Activated CD4-positive, alpha-beta T cell treated with anti-CD3 and anti-CD28 coated beads, Interleukin-2, amount 10 ng/mL, durations not matched to agents 7 days and 5 days (primary cell): ENCODE data around the gene KCNH2. TPM values are rescaled to one million over a fixed set of nuclear protein-coding genes. Genes with fewer than 3 reads are reported as not detected.

Experiments used
- CTCF ChIA-PET: fragments of 350-600 bp; sonication (Branson Sonifier 250); formaldehyde crosslinking; loops from one replicate; lab custom pipeline; 2021; ENCODE audit warnings: antibody characterized with exemption; lab: Charles Lee
- POLR2A ChIA-PET: fragments of 350-600 bp; sonication (Branson Sonifier 250); formaldehyde crosslinking; loops from one replicate; lab custom pipeline; 2021; ENCODE audit warnings: antibody characterized with exemption; lab: Charles Lee
- DNase-seq: peaks from one replicate; pipeline ENCODE4 v3.0.0-alpha.2; 2020
- H3K27ac Mint-ChIP-seq: one replicate; pipeline ENCODE4 v1.8.0; 2021; ENCODE audit warnings: mild to moderate bottlenecking, moderate library complexity, mixed read lengths
- H3K27me3 Mint-ChIP-seq: one replicate; pipeline ENCODE4 v1.8.0; 2021; ENCODE audit warnings: mixed read lengths
- H3K36me3 Mint-ChIP-seq: one replicate; pipeline ENCODE4 v1.8.0; 2021; ENCODE audit warnings: low read depth, mixed read lengths
- H3K4me1 Mint-ChIP-seq: one replicate; pipeline ENCODE4 v1.8.0; 2021; ENCODE audit warnings: mixed read lengths
- H3K4me3 Mint-ChIP-seq: one replicate; pipeline ENCODE4 v1.8.0; 2021; ENCODE audit warnings: mild to moderate bottlenecking, moderate library complexity, mixed read lengths
- H3K9me3 Mint-ChIP-seq: one replicate; pipeline ENCODE4 v1.8.0; 2021; ENCODE audit warnings: mixed read lengths
- total RNA-seq, 2 experiments: library from RNA; stranded (reverse); gene quantifications; one replicate each; pipeline ENCODE4 v1.2.3, GENCODE V29; 2021

KCNH2 gene
- total RNA-seq, 2 experiments from 2014 or later: 0.27 to 0.30 TPM

GRCh38 chr7:150968056-150968733 lies 9.9 kb downstream of the KCNH2 start:
- no peak overlapping the region for H3K27ac Mint-ChIP-seq
- H3K4me1 Mint-ChIP-seq: peaks cover 9% of the 10 kb centered on the region
- peaks cover 8% of the 10 kb centered on the region for H3K27me3 Mint-ChIP-seq
- POLR2A ChIA-PET: no interaction called here
- no peak for DNase-seq
- CTCF ChIA-PET: interaction anchor here (1.4 kb wide), 1 partner anchor 42 kb away, joined by 3 read pairs; no protein-coding TSS in a partner anchor
- no peak overlapping the region for H3K4me3 Mint-ChIP-seq
- H3K36me3 Mint-ChIP-seq: no peaks in the 10 kb centered on the region
- no peaks in the 10 kb centered on the region for H3K9me3 Mint-ChIP-seq

- ChIA-PET CTCF (no interaction called here), POLR2A (no interaction called here)
- Mint-ChIP-seq H3K27ac (no peak overlapping the region), H3K9me3 (no peaks in the 10 kb centered on the region), H3K36me3 (no peaks in the 10 kb centered on the region), H3K27me3 (peaks cover 8% of the 10 kb centered on the region), H3K4me3 (no peak overlapping the region), H3K4me1 (peaks cover 6% of the 10 kb centered on the region)
- no peak for DNase-seq
Observed at GRCh38 chr7:150967349-150967748, 10.8 kb downstream of the KCNH2 start.

- Mint-ChIP-seq H3K4me1 (peaks cover 7% of the 10 kb centered on the region), H3K36me3 (no peaks in the 10 kb centered on the region), H3K4me3 (no peak overlapping the region), H3K27ac (no peak overlapping the region), H3K9me3 (no peaks in the 10 kb centered on the region), H3K27me3 (peaks cover 8% of the 10 kb centered on the region)
- DNase-seq: no peak
- ChIA-PET CTCF (interaction anchor here (0.8 to 1.5 kb wide), 2 partner anchors 28 to 31 kb away, joined by 3 read pairs; no protein-coding TSS in a partner anchor), POLR2A (no interaction called here)
Observed at GRCh38 chr7:150966002-150966401, 12.1 kb downstream of the KCNH2 start.

- POLR2A ChIA-PET: no interaction called here
Observed at GRCh38 chr7:150965273-150965830, 12.8 kb downstream of the KCNH2 start.

GRCh38 chr7:150964593-150965111 lies 13.5 kb downstream of the KCNH2 start:
- CTCF ChIA-PET: interaction anchor here (1.5 kb wide), 1 partner anchor 27 kb away, joined by 3 read pairs; no protein-coding TSS in a partner anchor
- no peaks in the 10 kb centered on the region for H3K9me3 Mint-ChIP-seq
- DNase-seq: no peak
- H3K4me1 Mint-ChIP-seq: peaks cover 13% of the 10 kb centered on the region
- H3K4me3 Mint-ChIP-seq: no peak overlapping the region
- no peaks in the 10 kb centered on the region for H3K36me3 Mint-ChIP-seq
- POLR2A ChIA-PET: no interaction called here
- H3K27ac Mint-ChIP-seq: no peak overlapping the region
- peaks cover 15% of the 10 kb centered on the region for H3K27me3 Mint-ChIP-seq

More at GRCh38 chr7:150965273-150965830, 12.8 kb downstream of the KCNH2 start:
- Mint-ChIP-seq H3K27ac (no peak overlapping the region), H3K4me1 (peaks cover 10% of the 10 kb centered on the region), H3K36me3 (no peaks in the 10 kb centered on the region), H3K9me3 (no peaks in the 10 kb centered on the region), H3K4me3 (no peak overlapping the region), H3K27me3 (peaks cover 11% of the 10 kb centered on the region)
- CTCF ChIA-PET: interaction anchor here (1.5 kb wide), 1 partner anchor 28 kb away, joined by 3 read pairs; no protein-coding TSS in a partner anchor
- DNase-seq: no peak

- peaks cover 13% of the 10 kb centered on the region for H3K4me1 Mint-ChIP-seq
- no peaks in the 10 kb centered on the region for H3K36me3 Mint-ChIP-seq
- H3K9me3 Mint-ChIP-seq: no peaks in the 10 kb centered on the region
- POLR2A ChIA-PET: no interaction called here
- no peak for DNase-seq
- no peak overlapping the region for H3K27ac Mint-ChIP-seq
- peaks cover 21% of the 10 kb centered on the region for H3K27me3 Mint-ChIP-seq
- CTCF ChIA-PET: interaction anchor here (0.6 to 2.1 kb wide), 12 partner anchors 15 to 795 kb away, joined by 3 to 11 read pairs (median 4); no protein-coding TSS in a partner anchor
- no peak overlapping the region for H3K4me3 Mint-ChIP-seq
Observed at GRCh38 chr7:150963707-150964559, 14.2 kb downstream of the KCNH2 start.

GRCh38 chr7:150962553-150963399 lies 15.3 kb downstream of the KCNH2 start:
- Mint-ChIP-seq H3K36me3 (no peaks in the 10 kb centered on the region), H3K4me1 (peaks cover 14% of the 10 kb centered on the region), H3K9me3 (no peaks in the 10 kb centered on the region), H3K27me3 (peaks cover 27% of the 10 kb centered on the region), H3K4me3 (no peak overlapping the region), H3K27ac (no peak overlapping the region)
- peak; percentile 65 for DNase-seq
- ChIA-PET CTCF (interaction anchor here (0.6 to 2.7 kb wide), 25 partner anchors 9 to 794 kb away, joined by 3 to 13 read pairs (median 4); partner anchors contain the start of gene NOS3), POLR2A (no interaction called here)

GRCh38 chr7:150962290-150962552 lies 15.9 kb downstream of the KCNH2 start:
- peaks cover 15% of the 10 kb centered on the region for H3K4me1 Mint-ChIP-seq
- ChIA-PET POLR2A (no interaction called here), CTCF (interaction anchor here (0.7 to 2.7 kb wide), 11 partner anchors 8 to 56 kb away, joined by 3 to 13 read pairs (median 6); partner anchors contain the start of gene NOS3)
- H3K36me3 Mint-ChIP-seq: no peaks in the 10 kb centered on the region
- no peak for DNase-seq
- H3K27me3 Mint-ChIP-seq: peaks cover 28% of the 10 kb centered on the region
- H3K4me3 Mint-ChIP-seq: no peak overlapping the region
- H3K9me3 Mint-ChIP-seq: no peaks in the 10 kb centered on the region
- H3K27ac Mint-ChIP-seq: no peak overlapping the region

- Mint-ChIP-seq H3K27ac (no peak overlapping the region), H3K9me3 (no peaks in the 10 kb centered on the region), H3K27me3 (peaks cover 31% of the 10 kb centered on the region), H3K36me3 (no peaks in the 10 kb centered on the region), H3K4me1 (peaks cover 15% of the 10 kb centered on the region), H3K4me3 (no peak overlapping the region)
- POLR2A ChIA-PET: no interaction called here
- DNase-seq: no peak
- CTCF ChIA-PET: interaction anchor here (0.7 to 2.7 kb wide), 8 partner anchors 13 to 295 kb away, joined by 3 to 13 read pairs (median 6); partner anchors contain the start of gene NOS3
Observed at GRCh38 chr7:150961510-150962289, 16.4 kb downstream of the KCNH2 start.

GRCh38 chr7:150959739-150960734 lies 18.1 kb downstream of the KCNH2 start:
- H3K9me3 Mint-ChIP-seq: no peaks in the 10 kb centered on the region
- H3K4me3 Mint-ChIP-seq: no peak overlapping the region
- ChIA-PET CTCF (interaction anchor here (0.5 to 2.7 kb wide), 7 partner anchors 14 to 202 kb away, joined by 3 to 13 read pairs (median 3); partner anchors contain the start of gene ABCB8), POLR2A (interaction anchor here (0.6 kb wide), 1 partner anchor 26 kb away, joined by 3 read pairs; no protein-coding TSS in a partner anchor)
- peak; percentile 41 for DNase-seq
- peaks cover 15% of the 10 kb centered on the region for H3K4me1 Mint-ChIP-seq
- no peaks in the 10 kb centered on the region for H3K36me3 Mint-ChIP-seq
- no peak overlapping the region for H3K27ac Mint-ChIP-seq
- H3K27me3 Mint-ChIP-seq: peaks cover 34% of the 10 kb centered on the region
